ENCODE data around the gene CAMTA2. TPM values are rescaled to one million over a fixed set of nuclear protein-coding genes. Genes with fewer than 3 reads are reported as not detected.

The CAMTA2 gene
- total and polyA plus RNA-seq, 4 donors = 15.0 to 66.3 (median 49.6) TPM

- Histone ChIP-seq H3K36me3 (ENCODE audit: control insufficient read depth in 4 of 4, insufficient read depth in 4 of 4, low read length in 4 of 4) (peaks cover 12 to 32% (median 27%) of the 10 kb centered on the region in 4 donors), H3K9me3 (ENCODE audit: control insufficient read depth in 4 of 4, insufficient read depth in 3 of 4, low read length in 3 of 4) (no peaks in the 10 kb centered on the region), H3K9ac (ENCODE audit: insufficient read depth in 1 of 2, low read length in 2 of 2) (no peak overlapping the region), H3K4me1 (ENCODE audit: control insufficient read depth in 5 of 5, insufficient read depth in 5 of 5, low read length in 5 of 5) (peaks cover 3 to 25% (median 11%) of the 10 kb centered on the region in 5 donors), H3K27me3 (ENCODE audit: control insufficient read depth in 3 of 3, insufficient read depth in 3 of 3, low read length in 2 of 3) (no peaks in the 10 kb centered on the region), H3K27ac (ENCODE audit: low read depth in 1 of 2, low read length in 1 of 2) (peak overlapping the region in 1 of 2 donors; percentile 80), H3K4me3 (no peak overlapping the region)
- ATAC-seq (ENCODE audit: insufficient read depth, low FRiP score) = no peak
- 31 to 39% methylated on average over 3 of the region's 3 CpGs for WGBS, 2 donors
- DNase-seq = no peak
- no peak for TF ChIP-seq CTCF (IDR thresholded peaks at IDR 0.05; ENCODE audit: control extremely low read depth, extremely low read depth)
Observed at GRCh38 chr17:4944163-4944553, 43.3 kb downstream of the CAMTA2 start.

- ATAC-seq (ENCODE audit: insufficient read depth, low FRiP score) = no peak
- H3K9ac ChIP-seq (ENCODE audit: insufficient read depth in 1 of 2, low read length in 2 of 2) = no peak overlapping the region
- no peaks in the 10 kb centered on the region for H3K27me3 ChIP-seq (ENCODE audit: control insufficient read depth in 3 of 3, insufficient read depth in 3 of 3, low read length in 2 of 3)
- no peaks in the 10 kb centered on the region for H3K9me3 ChIP-seq (ENCODE audit: control insufficient read depth in 4 of 4, insufficient read depth in 3 of 4, low read length in 3 of 4)
- H3K27ac ChIP-seq (ENCODE audit: low read depth in 1 of 2, low read length in 1 of 2) = peak overlapping the region in 1 of 2 donors; percentile 5
- H3K4me1 ChIP-seq (ENCODE audit: control insufficient read depth in 5 of 5, insufficient read depth in 5 of 5, low read length in 5 of 5) = peaks cover 3 to 36% (median 17%) of the 10 kb centered on the region in 5 donors
- no peak for DNase-seq
- WGBS, 2 donors = 76 to 88% methylated on average over 13 of the region's 13 CpGs
- TF ChIP-seq CTCF (IDR thresholded peaks at IDR 0.05; ENCODE audit: control extremely low read depth, extremely low read depth) = no peak
- peaks cover 12 to 36% (median 28%) of the 10 kb centered on the region in 4 donors for H3K36me3 ChIP-seq (ENCODE audit: control insufficient read depth in 4 of 4, insufficient read depth in 4 of 4, low read length in 4 of 4)
- no peak overlapping the region for H3K4me3 ChIP-seq
Observed at GRCh38 chr17:4942760-4943508, 44.5 kb downstream of the CAMTA2 start.

GRCh38 chr17:4941319-4941610 is 46.2 kb downstream of the CAMTA2 start:
- Histone ChIP-seq H3K27ac (ENCODE audit: low read depth in 1 of 2, low read length in 1 of 2) (no peak overlapping the region), H3K9ac (ENCODE audit: insufficient read depth in 1 of 2, low read length in 2 of 2) (peak overlapping the region; percentile 73 to 86), H3K27me3 (ENCODE audit: control insufficient read depth in 3 of 3, insufficient read depth in 3 of 3, low read length in 2 of 3) (no peaks in the 10 kb centered on the region), H3K4me1 (ENCODE audit: control insufficient read depth in 5 of 5, insufficient read depth in 5 of 5, low read length in 5 of 5) (peaks cover 3 to 30% (median 15%) of the 10 kb centered on the region in 5 donors), H3K9me3 (ENCODE audit: control insufficient read depth in 4 of 4, insufficient read depth in 3 of 4, low read length in 3 of 4) (no peaks in the 10 kb centered on the region), H3K4me3 (peak overlapping the region; percentile 10), H3K36me3 (ENCODE audit: control insufficient read depth in 4 of 4, insufficient read depth in 4 of 4, low read length in 4 of 4) (peaks cover 12 to 36% (median 35%) of the 10 kb centered on the region in 4 donors)
- 40 to 42% methylated on average over 4 of the region's 4 CpGs for WGBS, 2 donors
- no peak for TF ChIP-seq CTCF (IDR thresholded peaks at IDR 0.05; ENCODE audit: control extremely low read depth, extremely low read depth)
- ATAC-seq (ENCODE audit: insufficient read depth, low FRiP score) (no peak), DNase-seq (no peak)

All from lung (tissue), 12 donors.